AG09319 (cell line): Measurements from ENCODE around the gene UQCRC1.

Source experiments
- DNase-seq: peaks from one replicate; pipeline ENCODE4 v3.0.0-alpha.2; 2010; ENCODE audit warnings: low read depth; ENCODE audit errors: extremely low read depth
- CTCF ChIP-seq: IDR thresholded peaks from 2 replicates; pipeline ENCODE4 v1.5.1; 2011; ENCODE audit warnings: low read depth, mild to moderate bottlenecking, inconsistent platforms, low read length, moderate library complexity

Gene UQCRC1

GRCh38 chr3:48623851-48624547, 14.6 kb upstream of the UQCRC1 start:
- no peak for TF ChIP-seq CTCF
- no peak for DNase-seq

- no peak for DNase-seq
- TF ChIP-seq CTCF, result no peak
Observed at GRCh38 chr3:48621461-48621869, 12.0 kb upstream of the UQCRC1 start, which contains the start of gene TMEM89. Gene TMEM89 (minus strand): TSS chr3:48621769. CDS start chr3:48621756, 13 bp downstream.

GRCh38 chr3:48619541-48620524, 10.4 kb upstream of the UQCRC1 start:
- TF ChIP-seq CTCF, result no peak
- DNase-seq, result no peak

GRCh38 chr3:48617559-48617958, 8.1 kb upstream of the UQCRC1 start:
- no peak for TF ChIP-seq CTCF
- no peak for DNase-seq

GRCh38 chr3:48614044-48614443, 4.6 kb upstream of the UQCRC1 start:
- TF ChIP-seq CTCF, result no peak
- peak; percentile 57 for DNase-seq

- DNase-seq, result no peak
- TF ChIP-seq CTCF, result no peak
Observed at GRCh38 chr3:48612309-48612708, 2.9 kb upstream of the UQCRC1 start.

GRCh38 chr3:48607519-48607918, 1.9 kb downstream of the UQCRC1 start:
- DNase-seq, result no peak
- no peak for TF ChIP-seq CTCF
